Endothelial cell of umbilical vein (primary cell): Measurements from ENCODE around the gene MED1. TPM values are rescaled to one million over a fixed set of nuclear protein-coding genes. Genes with fewer than 3 reads are reported as not detected.

Source experiments
- BruUV-seq: library from RNA; stranded (reverse); fragments of 400-500 nt; replicated peaks from 2 replicates; lab custom pipeline; 2021; lab: Mats Ljungman, UMichigan
- CTCF ChIA-PET: fragments of 300-600, 350-600 bp; sonication (Branson Sonifier 250); formaldehyde crosslinking; loops from one replicate; lab custom pipeline; 2021; ENCODE audit warnings: antibody characterized with exemption, inconsistent platforms; lab: Charles Lee
- POLR2A ChIA-PET: fragments of 300-600, 350-600 bp; sonication (Branson Sonifier 250); formaldehyde crosslinking; loops from one replicate; lab custom pipeline; 2021; ENCODE audit warnings: antibody characterized with exemption, inconsistent platforms; lab: Charles Lee
- DNase-seq: peaks from one replicate; pipeline ENCODE4 v3.0.0-alpha.2; 2011; ENCODE audit warnings: low read depth, low spot score
- FAIRE-seq: peaks from 2 replicates; lab custom pipeline; 2011; peaks lifted over from hg19 to GRCh38; lab: Jason Lieb, UNC
- H2AFZ ChIP-seq: 2 replicates; pipeline ENCODE4 v1.6.0; 2012; ENCODE audit warnings: low read depth, low read length, control low read depth, inconsistent platforms
- H3K27ac ChIP-seq: 2 replicates; pipeline ENCODE4 v1.5.1; 2011; ENCODE audit warnings: low read depth, mild to moderate bottlenecking, control low read depth, low read length, moderate library complexity; ENCODE audit not compliant: insufficient read depth
- H3K27me3 ChIP-seq, 2 experiments: 2 replicates each; pipeline versions ENCODE4 v1.6.0 to v1.6.1; 2011; ENCODE audit warnings: low read length in 2 of 2, mixed read lengths in 1 of 2; ENCODE audit not compliant: control insufficient read depth in 2 of 2, insufficient read depth in 2 of 2
- H3K36me3 ChIP-seq, 2 experiments: 2 replicates in 1 of 2; 3 replicates in 1 of 2; pipeline ENCODE4 v1.5.1; 2011; ENCODE audit warnings: low read length in 2 of 2, mild to moderate bottlenecking in 1 of 2, moderate library complexity in 1 of 2; ENCODE audit not compliant: control insufficient read depth in 2 of 2, insufficient read depth in 2 of 2; ENCODE audit errors: extremely low read depth in 1 of 2
- H3K4me1 ChIP-seq: 3 replicates; pipeline ENCODE4 v1.5.1; 2011; ENCODE audit warnings: mild to moderate bottlenecking, low read length; ENCODE audit not compliant: control insufficient read depth, insufficient read depth; ENCODE audit errors: extremely low read depth
- H3K4me2 ChIP-seq: 2 replicates; pipeline ENCODE4 v1.6.1; 2011; ENCODE audit warnings: low read length, control low read depth, mixed read lengths; ENCODE audit not compliant: insufficient read depth
- H3K4me3 ChIP-seq, 3 experiments: fragments of 200-600 bp in 1 of 3; sonication (generic), shearing (Covaris generic) in 1 of 3; replicated peaks in 1 of 3; 2 replicates each; pipeline ENCODE4 v1.5.1; 2011 to 2016; ENCODE audit warnings: control low read depth in 3 of 3, low read length in 3 of 3, mild to moderate bottlenecking in 2 of 3, inconsistent platforms in 1 of 3, low read depth in 1 of 3, moderate library complexity in 1 of 3; ENCODE audit not compliant: insufficient read depth in 1 of 3
- H3K79me2 ChIP-seq: 2 replicates; pipeline ENCODE4 v1.6.0; 2012; ENCODE audit warnings: low read length, inconsistent platforms; ENCODE audit not compliant: control insufficient read depth, insufficient read depth
- H3K9ac ChIP-seq: replicated peaks from 2 replicates; pipeline ENCODE3; 2011; ENCODE audit warnings: low read length, control low read depth; ENCODE audit not compliant: insufficient read depth; ENCODE audit errors: extremely low read depth
- H3K9me1 ChIP-seq: replicated peaks from 3 replicates; pipeline ENCODE4 v1.6.0; 2011; ENCODE audit warnings: mild to moderate bottlenecking, low read length; ENCODE audit not compliant: control insufficient read depth, insufficient read depth; ENCODE audit errors: extremely low read depth
- H3K9me3 ChIP-seq: replicated peaks from 2 replicates; pipeline ENCODE4 v1.5.1; 2012; ENCODE audit warnings: low read length, inconsistent platforms; ENCODE audit not compliant: control insufficient read depth, insufficient read depth
- H4K20me1 ChIP-seq: replicated peaks from 2 replicates; pipeline ENCODE3; 2011; ENCODE audit warnings: mild to moderate bottlenecking, low read length; ENCODE audit not compliant: control insufficient read depth, insufficient read depth; ENCODE audit errors: extremely low read depth
- CTCF ChIP-seq, 2 donors: IDR thresholded peaks; 1 replicate in 1 of 2; 2 replicates in 1 of 2; pipeline ENCODE4 v1.5.1; 2011; ENCODE audit warnings: low read length in 2 of 2, mild to moderate bottlenecking in 2 of 2, moderate library complexity in 2 of 2, control low read depth in 1 of 2, inconsistent platforms in 1 of 2, low read depth in 1 of 2; ENCODE audit not compliant: insufficient read depth in 1 of 2; ENCODE audit errors: extremely low read depth in 1 of 2
- EZH2 ChIP-seq: IDR thresholded peaks from 2 replicates; pipeline ENCODE4 v1.6.1; 2012; ENCODE audit warnings: borderline replicate concordance, low read depth, mild to moderate bottlenecking, moderate library complexity, low read length, inconsistent platforms; ENCODE audit not compliant: severe bottlenecking
- FOS ChIP-seq: IDR thresholded peaks from 2 replicates; pipeline ENCODE4 v1.6.1; 2011; ENCODE audit warnings: mild to moderate bottlenecking, low read length, moderate library complexity, borderline replicate concordance; ENCODE audit not compliant: insufficient read depth
- GATA2 ChIP-seq: IDR thresholded peaks from 2 replicates; pipeline ENCODE4 v1.7.0; 2011; ENCODE audit warnings: low read depth, mild to moderate bottlenecking, moderate library complexity, mixed read lengths, low read length; ENCODE audit not compliant: insufficient read length, insufficient read depth
- JUN ChIP-seq: IDR thresholded peaks from 2 replicates; pipeline ENCODE4 v1.6.1; 2011; ENCODE audit warnings: borderline replicate concordance, low read depth; ENCODE audit not compliant: insufficient read length, insufficient read depth
- MAX ChIP-seq: IDR thresholded peaks from 2 replicates; pipeline ENCODE4 v1.6.1; 2011; ENCODE audit not compliant: insufficient read depth, insufficient read length
- MYC ChIP-seq: IDR thresholded peaks from one replicate; pipeline ENCODE4 v1.6.1; 2011; ENCODE audit warnings: mild to moderate bottlenecking, low read depth, low read length
- POLR2A ChIP-seq: IDR thresholded peaks from 2 replicates; pipeline ENCODE4 v1.6.1; 2012; ENCODE audit warnings: low read depth, mild to moderate bottlenecking, control low read depth, low read length
- POLR2AphosphoS5 ChIP-seq: IDR thresholded peaks from 2 replicates; pipeline ENCODE4 v1.6.1; 2012; ENCODE audit warnings: low read depth, mild to moderate bottlenecking, control low read depth, low read length, moderate library complexity; ENCODE audit not compliant: insufficient read depth
- dilution Hi-C: fragments of 300-500 bp; cut with MboI; formaldehyde crosslinking; loops from one replicate; pipeline ENCODE4 v1.15.0; 2019; ENCODE audit warnings: low sequenced_read_pairs; ENCODE audit not compliant: extremely low pct_ligation_motif_present
- intact Hi-C: fragments of 100-400 bp; cut with micrococcal nuclease; formaldehyde crosslinking; loops from one replicate; pipeline ENCODE4 v1.10.0; 2022
- polyA plus RNA-seq, 4 experiments: library from polyadenylated mRNA; depleted of rRNA in 3 of 4; stranded (reverse) in 3 of 4; unstranded in 1 of 4; fragments of >200 nt; gene quantifications; 2 replicates each; pipeline versions ENCODE4 v1.2.1 to v1.2.3, GENCODE V29; 2011 to 2012; ENCODE audit warnings: missing spikeins in 1 of 4
- total RNA-seq: library from RNA; stranded (reverse); gene quantifications from 2 replicates; pipeline ENCODE4 v1.2.3, GENCODE V29; 2021

The MED1 gene
- total and polyA plus RNA-seq, 2 donors (not counting 3 experiments of a cell fraction or from before 2014, with no cell fraction given): 19.8 to 46.2 TPM

- POLR2A ChIA-PET: interaction anchor here (1.9 kb wide), 1 partner anchor 12 kb away, joined by 45 read pairs; the partner anchor contains the start of gene CDK12
- Histone ChIP-seq H3K27me3 (no peaks in the 10 kb centered on the region), H3K9me1 (no peaks in the 10 kb centered on the region), H3K36me3 (peaks cover 4 to 7% of the 10 kb centered on the region in 2 experiments), H3K79me2 (peaks cover 35% of the 10 kb centered on the region), H3K4me1 (peaks cover 12% of the 10 kb centered on the region), H3K9me3 (no peaks in the 10 kb centered on the region), H3K27ac (peak overlapping the region; percentile 84), H3K4me3 (peak overlapping the region; percentile 72 to 94 (median 88)), H3K9ac (peak overlapping the region; percentile 99), H4K20me1 (no peaks in the 10 kb centered on the region), H2AFZ (no peak overlapping the region), H3K4me2 (peak overlapping the region; percentile 96)
- FAIRE-seq (no peak), DNase-seq (no peak)
- BruUV-seq: no TSS peak
- dilution Hi-C loops: no loop called here
- CTCF ChIA-PET: interaction anchor here (2.6 to 3.2 kb wide), 2 partner anchors 12 to 171 kb away, joined by 8 to 35 read pairs; partner anchors contain the start of gene CDK12
- TF ChIP-seq MYC: no peak
- TF ChIP-seq GATA2: no peak
- no peak for TF ChIP-seq EZH2
- intact Hi-C loops: no loop called here
Measured at GRCh38 chr17:39450051-39450450, 1.0 kb downstream of the MED1 start.

- TF ChIP-seq GATA2: no peak
- no peak for TF ChIP-seq EZH2
- TF ChIP-seq MAX: no peak
- no peak for TF ChIP-seq POLR2AphosphoS5
- TF ChIP-seq FOS: no peak
- TF ChIP-seq CTCF (IDR thresholded peaks at IDR 0.05; ENCODE audit: extremely low read depth in 1 of 2, insufficient read depth in 1 of 2, low read depth in 1 of 2, low read length in 2 of 2): no peak
- no peak for TF ChIP-seq POLR2A
- TF ChIP-seq JUN: no peak
- no peak for TF ChIP-seq MYC
- FAIRE-seq: no peak
- H3K36me3 ChIP-seq: peaks cover 7 to 8% of the 10 kb centered on the region in 2 experiments
- POLR2A ChIA-PET: no interaction called here
- CTCF ChIA-PET: no interaction called here
- no TSS peak for BruUV-seq
- dilution Hi-C loops (no loop called here), intact Hi-C loops (no loop called here)
- H3K4me2 ChIP-seq: no peak overlapping the region
- no peak overlapping the region for H3K9ac ChIP-seq
- H3K27me3 ChIP-seq: no peaks in the 10 kb centered on the region
- no peak overlapping the region for H2AFZ ChIP-seq
- H4K20me1 ChIP-seq: no peaks in the 10 kb centered on the region
- DNase-seq: no peak
- no peaks in the 10 kb centered on the region for H3K9me1 ChIP-seq
- H3K27ac ChIP-seq: no peak overlapping the region
- no peak overlapping the region for H3K4me3 ChIP-seq
- no peaks in the 10 kb centered on the region for H3K9me3 ChIP-seq
- H3K4me1 ChIP-seq: peaks cover 12% of the 10 kb centered on the region
- H3K79me2 ChIP-seq: peaks cover 35% of the 10 kb centered on the region
Measured at GRCh38 chr17:39447561-39447960, 3.5 kb downstream of the MED1 start.
